ENCODE data around the gene CLCN4. TPM values are rescaled to one million over a fixed set of nuclear protein-coding genes. Genes with fewer than 3 reads are reported as not detected.

CLCN4 gene
- total and polyA plus RNA-seq, 2 of the 8 experiments (the other 6 are each of a cell fraction or from before 2014, with no cell fraction given) = 3.3 to 11.2 TPM

- no peak overlapping the region for H2BK20ac ChIP-seq (ENCODE audit: low read length)
- H3K18ac ChIP-seq (ENCODE audit: extremely low read depth, low read length) = no peak overlapping the region
- H3K79me2 ChIP-seq (ENCODE audit: control insufficient read depth in 1 of 2, insufficient read depth in 2 of 2, low read length in 2 of 2) = no peaks in the 10 kb centered on the region
- no peak for DNase-seq (ENCODE audit: low read depth in 1 of 2, low spot score in 2 of 2)
- H3K27me3 ChIP-seq (replicated peaks in 1 of 4; ENCODE audit: control insufficient read depth in 3 of 4, extremely low read depth in 1 of 4, insufficient read depth in 3 of 4, low read length in 3 of 4) = no peaks in the 10 kb centered on the region
- no peak overlapping the region for H3K4ac ChIP-seq (replicated peaks; ENCODE audit: insufficient read length, low read depth, low read length)
- H2AK5ac ChIP-seq (ENCODE audit: low read depth, low read length) = no peak overlapping the region
- no peak overlapping the region for H4K91ac ChIP-seq (replicated peaks; ENCODE audit: insufficient read length, low read length)
- H3K36me3 ChIP-seq (ENCODE audit: control insufficient read depth in 2 of 4, insufficient read depth in 4 of 4, low read length in 3 of 4) = no peaks in the 10 kb centered on the region
- ChIA-PET POLR2A (ENCODE audit: partially characterized antibody) (no interaction called here), CTCF (ENCODE audit: partially characterized antibody) (interaction anchor here (2.1 kb wide), 1 partner anchor 35 kb away, joined by 4 read pairs; no protein-coding TSS in a partner anchor)
- H3K4me3 ChIP-seq (ENCODE audit: extremely low read depth in 1 of 4, insufficient read depth in 2 of 4, low read depth in 3 of 4, low read length in 4 of 4) = no peak overlapping the region
- H4K20me1 ChIP-seq (replicated peaks in 1 of 2; ENCODE audit: control insufficient read depth in 1 of 2, insufficient read depth in 2 of 2, low read length in 2 of 2) = no peaks in the 10 kb centered on the region
- FAIRE-seq = no peak
- H3K23ac ChIP-seq (ENCODE audit: insufficient read length) = no peak overlapping the region
- no peak overlapping the region for H2BK15ac ChIP-seq (ENCODE audit: low read length)
- H3K9ac ChIP-seq (replicated peaks in 1 of 4; ENCODE audit: extremely low read depth in 1 of 4, low read depth in 3 of 4, low read length in 3 of 4) = no peak overlapping the region
- no peak overlapping the region for H2AFZ ChIP-seq (ENCODE audit: low read length)
- WGBS, 2 experiments (ENCODE audit: extremely low coverage in 1 of 2, insufficient coverage in 1 of 2, insufficient read length in 1 of 2, insufficient replicate concordance in 2 of 2, low coverage in 1 of 2, low lambda C conversion rate in 2 of 2, missing lambda C conversion rate in 1 of 2) = 85% methylated on average over 11 of the region's 12 CpGs; no CpG with 5 or more reads in 1 of the 2 experiments
- no peak overlapping the region for H3K27ac ChIP-seq (ENCODE audit: low read depth, low read length)
- H3K56ac ChIP-seq (replicated peaks; ENCODE audit: insufficient read length, low read depth, low read length) = no peak overlapping the region
- H2BK120ac ChIP-seq (replicated peaks; ENCODE audit: low read depth, low read length) = no peak overlapping the region
- no peaks in the 10 kb centered on the region for H3K9me3 ChIP-seq (ENCODE audit: insufficient read depth in 2 of 2, low read depth in 1 of 2, low read length in 1 of 2)
- H4K8ac ChIP-seq (ENCODE audit: extremely low read depth, insufficient read depth, low read length) = no peak overlapping the region; the same call in 1 of the 2 replicates
- H3K4me2 ChIP-seq (ENCODE audit: insufficient read depth in 1 of 2, low read depth in 2 of 2, low read length in 2 of 2) = no peak overlapping the region
- no peaks in the 10 kb centered on the region for H3K4me1 ChIP-seq (replicated peaks in 1 of 4; ENCODE audit: control insufficient read depth in 3 of 4, insufficient read depth in 4 of 4, low read length in 3 of 4)
- H4K5ac ChIP-seq (ENCODE audit: insufficient read length, low read depth, low read length) = no peak overlapping the region
- H3K79me1 ChIP-seq (ENCODE audit: low read depth, low read length) = no peaks in the 10 kb centered on the region
- no peak overlapping the region for H2BK5ac ChIP-seq (ENCODE audit: low read depth, low read length)
- no peaks in the 10 kb centered on the region for H3K23me2 ChIP-seq (ENCODE audit: low read depth, low read length)
- no peak overlapping the region for H3K14ac ChIP-seq (ENCODE audit: insufficient read length)
- H2BK12ac ChIP-seq (ENCODE audit: low read depth, low read length) = no peak overlapping the region
- TF ChIP-seq RNF2 (IDR thresholded peaks at IDR 0.05; ENCODE audit: borderline replicate concordance, low read depth, low read length, missing control alignments, poor library complexity, severe bottlenecking) (no peak), SP2 (IDR thresholded peaks at IDR 0.05; ENCODE audit: low read length) (no peak), ZNF274 (IDR thresholded peaks at IDR 0.05; ENCODE audit: borderline replicate concordance, extremely low read depth, low read length) (no peak), SIRT6 (IDR thresholded peaks at IDR 0.05; ENCODE audit: low read length) (no peak), MAFK (IDR thresholded peaks at IDR 0.05; ENCODE audit: low read depth, low read length) (no peak), NANOG (IDR thresholded peaks at IDR 0.05; ENCODE audit: insufficient read depth, low read depth, low read length, poor library complexity, severe bottlenecking) (no peak)
Measured at GRCh38 chrX:10223276-10223675, 66.5 kb downstream of the CLCN4 start.
